ENCODE data around the gene VTI1A.

GRCh38 chr10:112492736-112493135, 45.7 kb downstream of the VTI1A start:
- TF ChIP-seq, protein P1, sequence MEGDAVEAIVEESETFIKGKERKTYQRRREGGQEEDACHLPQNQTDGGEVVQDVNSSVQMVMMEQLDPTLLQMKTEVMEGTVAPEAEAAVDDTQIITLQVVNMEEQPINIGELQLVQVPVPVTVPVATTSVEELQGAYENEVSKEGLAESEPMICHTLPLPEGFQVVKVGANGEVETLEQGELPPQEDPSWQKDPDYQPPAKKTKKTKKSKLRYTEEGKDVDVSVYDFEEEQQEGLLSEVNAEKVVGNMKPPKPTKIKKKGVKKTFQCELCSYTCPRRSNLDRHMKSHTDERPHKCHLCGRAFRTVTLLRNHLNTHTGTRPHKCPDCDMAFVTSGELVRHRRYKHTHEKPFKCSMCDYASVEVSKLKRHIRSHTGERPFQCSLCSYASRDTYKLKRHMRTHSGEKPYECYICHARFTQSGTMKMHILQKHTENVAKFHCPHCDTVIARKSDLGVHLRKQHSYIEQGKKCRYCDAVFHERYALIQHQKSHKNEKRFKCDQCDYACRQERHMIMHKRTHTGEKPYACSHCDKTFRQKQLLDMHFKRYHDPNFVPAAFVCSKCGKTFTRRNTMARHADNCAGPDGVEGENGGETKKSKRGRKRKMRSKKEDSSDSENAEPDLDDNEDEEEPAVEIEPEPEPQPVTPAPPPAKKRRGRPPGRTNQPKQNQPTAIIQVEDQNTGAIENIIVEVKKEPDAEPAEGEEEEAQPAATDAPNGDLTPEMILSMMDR (IDR thresholded peaks at IDR 0.05): no peak
- TF ChIP-seq POLR2A (IDR thresholded peaks at IDR 0.05): no peak

All from adrenal gland (tissue), 5 donors.